HCT116 (cell line): Measurements from ENCODE around the gene HNRNPL.

Experiments used
- CBX3 ChIP-seq: IDR thresholded peaks from 2 replicates; pipeline ENCODE4 v1.6.1; 2012; ENCODE audit warnings: low read depth
- EGR1 ChIP-seq: IDR thresholded peaks from 2 replicates; pipeline ENCODE4 v1.6.1; 2012; ENCODE audit warnings: low read depth
- EZH2 ChIP-seq: fragments of 200-600 bp; sonication (generic); IDR thresholded peaks from 2 replicates; pipeline ENCODE4 v1.6.1; 2017; ENCODE audit warnings: antibody characterized with exemption, mixed run types
- FOSL1 ChIP-seq: IDR thresholded peaks from 2 replicates; pipeline ENCODE4 v1.6.1; 2012; ENCODE audit warnings: low read depth
- POLR2A ChIP-seq: IDR thresholded peaks from 2 replicates; pipeline ENCODE4 v1.7.0; 2011; ENCODE audit warnings: borderline replicate concordance; ENCODE audit not compliant: insufficient read depth, insufficient read length; ENCODE audit errors: extremely low read depth
- SIN3A ChIP-seq: IDR thresholded peaks from 2 replicates; pipeline ENCODE4 v1.6.1; 2012; ENCODE audit warnings: low read depth
- TCF7L2 ChIP-seq: IDR thresholded peaks from 2 replicates; pipeline ENCODE4 v1.7.0; 2011; ENCODE audit warnings: borderline replicate concordance, inconsistent platforms; ENCODE audit not compliant: insufficient read depth, insufficient read length; ENCODE audit errors: extremely low read depth
- YY1 ChIP-seq: IDR thresholded peaks from 2 replicates; pipeline ENCODE4 v1.6.1; 2011; ENCODE audit warnings: low read length, low read depth, moderate library complexity, mild to moderate bottlenecking; ENCODE audit not compliant: insufficient replicate concordance; ENCODE audit errors: extremely low read depth
- ZNF274 ChIP-seq: fragments of 200-500 bp; sonication (Bioruptor generic); IDR thresholded peaks from 2 replicates; pipeline ENCODE4 v1.6.1; 2014; ENCODE audit warnings: mild to moderate bottlenecking, low read depth, low read length, inconsistent platforms
- TF ChIP-seq, protein P1 (sequence below), 3 experiments: fragments of 200-600 bp in 1 of 3; sonication (generic) in 1 of 3; IDR thresholded peaks in 2 of 3; conservative IDR thresholded peaks in 1 of 3; 2 replicates each; pipeline ENCODE4 v1.5.1; 2012 to 2017; ENCODE audit warnings: low read depth in 2 of 3, low read length in 2 of 3, antibody characterized with exemption in 1 of 3, borderline replicate concordance in 1 of 3, control low read depth in 1 of 3, mild to moderate bottlenecking in 1 of 3, mixed read lengths in 1 of 3, mixed run types in 1 of 3, moderate library complexity in 1 of 3; ENCODE audit not compliant: insufficient read depth in 1 of 3
- TF ChIP-seq, protein P2 (sequence below): IDR thresholded peaks from 2 replicates; pipeline ENCODE4 v1.6.1; 2012
- TF ChIP-seq, protein P3 (sequence below): IDR thresholded peaks from 2 replicates; pipeline ENCODE4 v1.6.1; 2012; ENCODE audit warnings: low read depth

DNA sequence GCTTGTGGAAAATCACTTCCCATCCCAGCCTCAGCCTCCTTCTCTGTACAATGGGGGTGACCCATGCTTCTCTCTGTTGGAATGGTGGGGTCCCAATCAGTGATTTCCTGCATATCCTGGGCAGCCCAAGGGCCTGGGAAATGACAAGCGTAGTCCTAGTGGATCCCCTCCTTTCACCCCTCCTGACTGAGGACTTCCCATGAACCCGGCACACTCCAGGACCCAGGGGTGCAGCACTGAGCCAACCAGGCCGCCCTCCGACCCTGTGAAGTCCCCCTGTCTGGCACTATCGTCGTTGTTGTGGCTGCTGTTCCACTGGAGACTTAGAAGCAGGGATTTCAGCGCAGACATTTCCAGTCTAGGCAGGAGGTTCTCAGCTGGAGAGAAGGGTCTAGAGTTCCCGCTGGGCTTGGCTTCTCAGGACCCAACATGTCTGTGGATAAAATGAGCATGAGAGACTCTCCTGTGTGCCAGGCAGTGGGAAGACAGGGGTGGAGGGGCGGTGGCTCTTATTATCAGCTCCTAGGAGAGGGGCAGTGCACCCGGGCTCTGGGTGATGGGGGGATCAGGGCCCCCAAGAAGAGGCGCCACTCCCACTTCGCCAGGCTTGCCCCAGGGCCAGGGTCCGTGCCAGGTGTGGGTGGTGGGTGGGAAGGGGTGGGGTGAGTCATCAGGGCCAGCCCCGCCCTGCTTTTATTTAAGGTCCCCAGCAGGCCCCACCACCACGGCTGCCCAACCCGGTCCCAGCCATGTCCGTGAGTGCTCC, 61.1 kb downstream of the HNRNPL start, which contains the start of gene LGALS7B:
- TF ChIP-seq, protein P1, sequence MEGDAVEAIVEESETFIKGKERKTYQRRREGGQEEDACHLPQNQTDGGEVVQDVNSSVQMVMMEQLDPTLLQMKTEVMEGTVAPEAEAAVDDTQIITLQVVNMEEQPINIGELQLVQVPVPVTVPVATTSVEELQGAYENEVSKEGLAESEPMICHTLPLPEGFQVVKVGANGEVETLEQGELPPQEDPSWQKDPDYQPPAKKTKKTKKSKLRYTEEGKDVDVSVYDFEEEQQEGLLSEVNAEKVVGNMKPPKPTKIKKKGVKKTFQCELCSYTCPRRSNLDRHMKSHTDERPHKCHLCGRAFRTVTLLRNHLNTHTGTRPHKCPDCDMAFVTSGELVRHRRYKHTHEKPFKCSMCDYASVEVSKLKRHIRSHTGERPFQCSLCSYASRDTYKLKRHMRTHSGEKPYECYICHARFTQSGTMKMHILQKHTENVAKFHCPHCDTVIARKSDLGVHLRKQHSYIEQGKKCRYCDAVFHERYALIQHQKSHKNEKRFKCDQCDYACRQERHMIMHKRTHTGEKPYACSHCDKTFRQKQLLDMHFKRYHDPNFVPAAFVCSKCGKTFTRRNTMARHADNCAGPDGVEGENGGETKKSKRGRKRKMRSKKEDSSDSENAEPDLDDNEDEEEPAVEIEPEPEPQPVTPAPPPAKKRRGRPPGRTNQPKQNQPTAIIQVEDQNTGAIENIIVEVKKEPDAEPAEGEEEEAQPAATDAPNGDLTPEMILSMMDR (IDR thresholded peaks at IDR 0.05 in 2 of 3, conservative IDR thresholded peaks at IDR 0.05 in 1 of 3; ENCODE audit: borderline replicate concordance in 1 of 3, insufficient read depth in 1 of 3, low read depth in 2 of 3, low read length in 2 of 3): no peak
- no peak for TF ChIP-seq ZNF274
- no peak for TF ChIP-seq EZH2
- TF ChIP-seq, protein P2, sequence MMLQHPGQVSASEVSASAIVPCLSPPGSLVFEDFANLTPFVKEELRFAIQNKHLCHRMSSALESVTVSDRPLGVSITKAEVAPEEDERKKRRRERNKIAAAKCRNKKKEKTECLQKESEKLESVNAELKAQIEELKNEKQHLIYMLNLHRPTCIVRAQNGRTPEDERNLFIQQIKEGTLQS: no peak
- no peak for TF ChIP-seq FOSL1
- TF ChIP-seq CBX3: no peak
- TF ChIP-seq TCF7L2: no peak
- TF ChIP-seq POLR2A: no peak
- no peak for TF ChIP-seq YY1
- no peak for TF ChIP-seq EGR1
- TF ChIP-seq, protein P3, sequence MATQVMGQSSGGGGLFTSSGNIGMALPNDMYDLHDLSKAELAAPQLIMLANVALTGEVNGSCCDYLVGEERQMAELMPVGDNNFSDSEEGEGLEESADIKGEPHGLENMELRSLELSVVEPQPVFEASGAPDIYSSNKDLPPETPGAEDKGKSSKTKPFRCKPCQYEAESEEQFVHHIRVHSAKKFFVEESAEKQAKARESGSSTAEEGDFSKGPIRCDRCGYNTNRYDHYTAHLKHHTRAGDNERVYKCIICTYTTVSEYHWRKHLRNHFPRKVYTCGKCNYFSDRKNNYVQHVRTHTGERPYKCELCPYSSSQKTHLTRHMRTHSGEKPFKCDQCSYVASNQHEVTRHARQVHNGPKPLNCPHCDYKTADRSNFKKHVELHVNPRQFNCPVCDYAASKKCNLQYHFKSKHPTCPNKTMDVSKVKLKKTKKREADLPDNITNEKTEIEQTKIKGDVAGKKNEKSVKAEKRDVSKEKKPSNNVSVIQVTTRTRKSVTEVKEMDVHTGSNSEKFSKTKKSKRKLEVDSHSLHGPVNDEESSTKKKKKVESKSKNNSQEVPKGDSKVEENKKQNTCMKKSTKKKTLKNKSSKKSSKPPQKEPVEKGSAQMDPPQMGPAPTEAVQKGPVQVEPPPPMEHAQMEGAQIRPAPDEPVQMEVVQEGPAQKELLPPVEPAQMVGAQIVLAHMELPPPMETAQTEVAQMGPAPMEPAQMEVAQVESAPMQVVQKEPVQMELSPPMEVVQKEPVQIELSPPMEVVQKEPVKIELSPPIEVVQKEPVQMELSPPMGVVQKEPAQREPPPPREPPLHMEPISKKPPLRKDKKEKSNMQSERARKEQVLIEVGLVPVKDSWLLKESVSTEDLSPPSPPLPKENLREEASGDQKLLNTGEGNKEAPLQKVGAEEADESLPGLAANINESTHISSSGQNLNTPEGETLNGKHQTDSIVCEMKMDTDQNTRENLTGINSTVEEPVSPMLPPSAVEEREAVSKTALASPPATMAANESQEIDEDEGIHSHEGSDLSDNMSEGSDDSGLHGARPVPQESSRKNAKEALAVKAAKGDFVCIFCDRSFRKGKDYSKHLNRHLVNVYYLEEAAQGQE: no peak
- TF ChIP-seq SIN3A: no peak
